Mucosa of gallbladder (tissue), 1 donor: ENCODE measurements around the gene E4F1. TPM values are rescaled to one million over a fixed set of nuclear protein-coding genes. Genes with fewer than 3 reads are reported as not detected.
"Not testable (repeated sequence)": the region's sequence is repeated elsewhere in the genome, so short reads cannot be mapped to it uniquely, and the experiment has no call there.

Source experiments
- DNase-seq: peaks from one replicate; pipeline ENCODE4 v3.0.0-alpha.2; 2020; ENCODE audit warnings: low spot score
- total RNA-seq: library from RNA; stranded (reverse); gene quantifications from one replicate; pipeline ENCODE4 v1.2.1, GENCODE V29; 2021
- donor health status: DM: no; HTN: no; CAD: no.

The E4F1 gene
- total RNA-seq, 1 donor from 2014 or later: 33.3 TPM

DNA sequence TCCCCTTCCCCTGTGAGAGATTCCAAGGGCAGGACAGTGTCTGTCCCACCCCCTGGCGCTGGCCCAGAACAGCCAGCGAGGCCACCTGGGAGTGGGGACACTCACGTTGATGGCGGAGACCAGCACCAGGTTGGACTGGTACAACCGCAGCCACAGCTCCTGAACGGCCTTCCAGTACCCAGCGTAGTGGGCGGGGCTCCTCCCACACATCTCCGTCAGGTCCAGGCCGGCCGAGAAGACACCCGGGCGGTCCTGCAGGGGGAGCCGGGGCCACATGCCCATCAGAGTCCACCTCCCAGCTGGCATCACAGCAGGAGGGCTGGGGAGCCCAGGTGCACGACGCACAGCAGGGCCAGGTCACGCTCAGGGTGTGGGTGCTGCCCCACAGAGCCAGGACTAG lies 20.9 kb downstream of the E4F1 start:
- no peak for DNase-seq

- DNase-seq: no peak
Measured at GRCh38 chr16:2244926-2245795, 21.8 kb downstream of the E4F1 start.

- no peak for DNase-seq
Measured at GRCh38 chr16:2246301-2246885, 23.0 kb downstream of the E4F1 start.

GRCh38 chr16:2250652-2251295 lies 27.4 kb downstream of the E4F1 start:
- no peak for DNase-seq

GRCh38 chr16:2251296-2252111 lies 28.1 kb downstream of the E4F1 start, which contains the start of gene ECI1:
Gene ECI1, minus strand, starts transcription at chr16:2251587. Its CDS starts 21 bp downstream, at chr16:2251566.
- DNase-seq: peak; percentile 95

- no peak for DNase-seq
Measured at GRCh38 chr16:2252806-2253148, 29.4 kb downstream of the E4F1 start.

GRCh38 chr16:2253293-2253692 lies 29.9 kb downstream of the E4F1 start:
- no peak for DNase-seq

DNA sequence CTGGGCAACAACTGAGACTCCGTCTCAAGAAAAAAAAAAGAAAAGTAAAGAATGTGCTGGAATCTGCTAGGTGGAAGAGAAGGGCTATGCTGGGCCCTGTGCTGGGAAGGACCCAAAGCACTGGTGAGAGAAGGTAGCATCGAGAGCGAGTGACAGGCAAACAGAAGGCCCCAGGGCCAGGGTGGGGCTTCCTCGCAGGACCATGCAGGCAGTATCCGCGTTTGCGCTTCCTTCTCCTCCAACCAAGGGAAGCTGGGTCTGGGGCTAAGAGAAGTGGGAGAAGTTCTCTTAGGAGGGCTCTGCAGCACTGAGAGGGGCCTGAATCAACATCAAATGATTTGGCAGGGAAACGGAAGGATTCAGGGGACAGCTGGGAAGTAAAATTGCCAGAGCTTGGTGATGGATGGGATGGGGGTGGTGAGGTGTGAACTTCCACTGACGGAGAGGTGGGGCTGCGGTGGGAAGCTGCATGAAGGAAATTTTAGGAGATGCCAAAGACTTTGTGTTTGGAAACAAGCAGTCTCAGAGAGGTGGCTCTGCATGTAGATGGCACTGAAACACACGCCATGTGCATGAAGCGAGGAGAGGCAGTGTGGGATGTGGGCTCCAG lies 33.2 kb downstream of the E4F1 start:
- no peak for DNase-seq

DNA sequence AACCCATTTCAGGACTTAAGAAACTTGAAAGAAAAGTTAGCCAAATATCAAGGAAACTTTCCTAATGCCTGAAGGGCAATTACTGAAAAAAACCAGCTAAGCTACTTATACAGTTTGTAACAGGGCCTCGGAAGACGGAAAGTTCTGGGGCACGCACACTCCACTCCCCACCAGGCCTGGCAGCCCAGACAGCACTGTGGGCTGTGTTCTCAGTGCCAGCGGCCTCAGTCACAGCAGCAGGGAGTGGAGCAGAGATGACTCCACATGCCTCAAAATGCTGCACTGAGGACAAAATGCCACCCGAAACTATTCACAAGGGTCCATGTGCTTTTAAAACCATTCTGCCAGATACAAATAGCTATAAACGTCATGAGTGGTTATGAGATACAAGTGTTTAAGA lies 34.3 kb downstream of the E4F1 start:
- no peak for DNase-seq

DNA sequence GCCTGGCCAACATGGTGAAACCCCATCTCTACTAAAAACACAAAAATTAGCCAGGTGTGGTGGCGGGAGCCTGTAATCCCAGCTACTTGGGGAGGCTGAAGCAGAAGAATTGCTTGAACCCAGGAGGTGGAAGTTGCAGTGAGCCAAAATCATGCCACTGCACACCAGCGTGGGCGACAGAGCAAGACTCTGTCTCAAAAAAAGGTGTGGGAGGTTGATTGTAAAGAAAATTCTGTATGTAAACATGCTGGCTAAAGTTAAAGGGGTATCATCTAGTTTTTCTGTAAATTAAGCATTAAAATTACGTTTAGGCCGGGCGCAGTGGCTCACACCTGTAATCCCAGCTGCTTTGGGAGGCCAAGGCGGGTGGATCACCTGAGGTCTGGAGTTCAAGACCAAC lies 35.1 kb downstream of the E4F1 start:
- not testable (repeated sequence) for DNase-seq

DNA sequence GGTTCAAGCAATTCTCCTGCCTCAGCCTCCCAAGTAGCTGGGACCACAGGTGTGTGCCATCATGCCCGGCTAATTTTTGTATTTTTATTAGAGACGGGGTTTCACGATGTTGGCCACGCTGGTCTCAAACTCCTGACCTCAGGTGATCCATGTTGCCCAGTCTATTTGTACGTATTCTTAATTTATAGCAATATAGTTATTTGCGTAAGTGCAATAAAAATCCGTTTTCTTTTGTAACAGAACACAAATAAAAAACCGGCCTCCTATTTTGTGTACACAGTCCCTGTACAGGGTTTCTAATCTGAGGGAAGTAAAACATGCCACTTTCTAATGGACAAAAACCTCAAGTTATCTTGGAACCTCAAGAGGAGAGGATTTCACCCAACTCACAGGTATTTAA lies 36.9 kb downstream of the E4F1 start:
- DNase-seq: no peak

GRCh38 chr16:2263026-2263425 lies 39.6 kb downstream of the E4F1 start:
- not testable (repeated sequence) for DNase-seq

DNA sequence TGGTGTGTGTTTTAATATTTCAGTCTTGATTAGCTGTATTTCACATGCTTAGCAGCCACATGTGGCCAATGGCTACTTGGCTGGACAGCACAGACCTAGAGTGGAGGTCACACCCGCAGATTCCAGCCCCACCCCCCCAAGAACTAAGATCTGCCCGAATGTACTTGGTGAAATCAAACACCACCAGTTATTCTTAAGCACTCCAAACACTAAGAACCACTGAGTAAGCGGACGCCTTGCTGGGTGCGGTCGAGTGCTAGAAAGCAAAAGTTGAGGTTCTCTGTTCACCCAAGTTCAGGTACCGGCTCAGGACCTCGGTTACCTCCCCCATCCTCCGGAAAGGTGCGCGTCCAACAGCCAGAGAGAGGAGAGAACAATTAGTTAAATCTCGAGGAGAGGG lies 43.5 kb downstream of the E4F1 start:
- DNase-seq: not testable (repeated sequence)

- DNase-seq: not testable (repeated sequence)
Measured at GRCh38 chr16:2267505-2267912, 44.1 kb downstream of the E4F1 start.

DNA sequence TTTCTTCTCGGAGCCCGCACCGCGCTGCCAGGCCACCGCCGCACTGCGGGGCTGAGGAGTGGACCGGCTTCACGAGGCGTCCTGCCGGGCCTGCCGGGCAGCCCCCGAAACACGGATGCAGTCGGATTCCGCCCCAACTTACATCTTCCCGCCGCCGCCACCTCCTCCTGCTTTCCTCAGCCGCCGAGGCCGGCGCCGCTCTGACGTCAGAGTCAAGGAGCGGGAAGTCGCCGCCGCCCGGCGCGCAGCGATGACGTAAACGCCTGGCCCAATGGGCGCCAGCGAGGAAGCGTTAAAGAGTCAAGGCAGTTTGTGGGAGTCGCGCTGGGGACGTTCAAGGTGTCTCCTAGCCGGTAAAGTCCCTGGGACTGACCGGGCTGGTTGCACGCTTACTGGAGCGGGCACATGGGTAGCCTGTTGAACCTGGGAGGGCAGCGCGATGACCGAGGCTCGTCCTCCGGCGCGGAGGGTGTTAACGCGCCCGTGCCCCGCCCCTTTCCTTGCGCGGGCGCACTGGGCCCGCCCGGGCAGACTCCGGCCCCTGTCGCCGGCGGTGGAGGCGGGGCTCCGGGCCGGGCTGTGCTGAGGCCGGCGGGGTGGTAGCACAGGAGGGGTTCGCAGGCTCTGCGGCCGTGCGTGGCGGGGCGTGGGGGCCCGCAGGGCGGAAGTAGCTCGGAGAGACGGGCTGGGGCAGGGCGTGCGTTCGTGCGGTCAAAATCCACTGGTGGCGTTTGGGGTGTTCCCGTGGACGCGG lies 44.7 kb downstream of the E4F1 start, which contains the start of gene RNPS1:
TSS of gene RNPS1 (minus strand) at position 214 of the 754 bp plus-strand sequence. CDS start 3,483 bp downstream, outside the sequence.
- DNase-seq: peak; percentile 97

- no peak for DNase-seq
Measured at GRCh38 chr16:2270070-2270462, 46.7 kb downstream of the E4F1 start.

- no peak for DNase-seq
Measured at GRCh38 chr16:2270588-2271470, 47.4 kb downstream of the E4F1 start.

GRCh38 chr16:2271848-2272461 lies 48.6 kb downstream of the E4F1 start:
- no peak for DNase-seq

GRCh38 chr16:2273484-2273883 lies 50.1 kb downstream of the E4F1 start:
- no peak for DNase-seq
